Measurements from ENCODE around the gene C4orf50. TPM values are rescaled to one million over a fixed set of nuclear protein-coding genes. Genes with fewer than 3 reads are reported as not detected.

The C4orf50 gene
- total RNA-seq, 4 donors from 2014 or later = 0.21 to 0.30 TPM; not detected in 2

DNA sequence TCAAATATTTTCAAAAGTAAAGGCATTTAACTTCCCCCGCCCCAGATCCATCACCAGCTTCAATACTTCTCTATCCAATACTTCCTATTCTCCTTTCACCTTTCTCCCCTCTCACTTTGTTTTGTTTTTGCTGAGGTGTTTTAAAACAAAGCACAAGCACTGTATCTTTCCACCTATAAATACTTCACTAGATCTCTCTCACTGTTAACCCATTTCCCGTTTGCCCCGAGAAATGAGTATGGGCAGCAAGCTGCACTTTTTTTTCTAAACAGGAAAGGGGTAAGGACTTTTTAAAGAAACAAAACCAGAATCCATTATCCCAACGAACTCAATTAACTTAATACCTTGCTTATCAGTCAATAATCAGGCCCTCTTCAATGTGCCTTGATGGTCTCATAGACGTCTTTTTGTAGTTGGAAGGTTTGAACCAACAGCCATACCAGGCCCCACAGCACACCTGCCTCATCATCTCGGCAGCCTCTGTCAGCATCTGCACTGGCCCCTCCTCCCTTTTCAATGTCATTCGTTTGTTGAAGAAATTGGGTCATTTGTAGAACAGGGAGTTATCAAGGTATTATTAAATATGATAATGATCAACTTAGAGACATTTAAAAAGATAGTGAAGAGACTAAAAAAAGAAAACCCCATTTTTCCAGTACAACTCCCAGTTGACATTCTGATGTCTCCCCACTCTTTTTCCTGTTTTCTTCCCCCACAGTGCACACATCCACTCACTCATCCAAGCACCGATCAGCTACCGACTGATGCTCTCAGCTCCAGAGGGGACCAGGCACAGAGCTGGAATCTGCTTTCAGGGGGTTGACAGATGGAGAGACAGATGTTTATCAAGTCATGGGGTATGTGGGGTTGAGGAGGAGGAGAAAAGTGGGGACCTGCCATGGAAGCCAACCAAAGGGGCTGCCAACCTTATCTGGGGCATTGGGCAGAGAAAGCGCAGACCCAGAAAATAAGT is 151.1 kb downstream of the C4orf50 start:
- Histone ChIP-seq H3K9me3 (no peaks in the 10 kb centered on the region), H3K27me3 (no peaks in the 10 kb centered on the region), H3K36me3 (no peaks in the 10 kb centered on the region), H3K4me1 (no peaks in the 10 kb centered on the region), H3K4me3 (no peak overlapping the region), H3K27ac (no peak overlapping the region)
- DNase-seq (ENCODE audit: low spot score in 2 of 2) = no peak
- 75 to 82% methylated on average over 10 of the region's 10 CpGs for WGBS, 2 donors
- TF ChIP-seq, protein P1, sequence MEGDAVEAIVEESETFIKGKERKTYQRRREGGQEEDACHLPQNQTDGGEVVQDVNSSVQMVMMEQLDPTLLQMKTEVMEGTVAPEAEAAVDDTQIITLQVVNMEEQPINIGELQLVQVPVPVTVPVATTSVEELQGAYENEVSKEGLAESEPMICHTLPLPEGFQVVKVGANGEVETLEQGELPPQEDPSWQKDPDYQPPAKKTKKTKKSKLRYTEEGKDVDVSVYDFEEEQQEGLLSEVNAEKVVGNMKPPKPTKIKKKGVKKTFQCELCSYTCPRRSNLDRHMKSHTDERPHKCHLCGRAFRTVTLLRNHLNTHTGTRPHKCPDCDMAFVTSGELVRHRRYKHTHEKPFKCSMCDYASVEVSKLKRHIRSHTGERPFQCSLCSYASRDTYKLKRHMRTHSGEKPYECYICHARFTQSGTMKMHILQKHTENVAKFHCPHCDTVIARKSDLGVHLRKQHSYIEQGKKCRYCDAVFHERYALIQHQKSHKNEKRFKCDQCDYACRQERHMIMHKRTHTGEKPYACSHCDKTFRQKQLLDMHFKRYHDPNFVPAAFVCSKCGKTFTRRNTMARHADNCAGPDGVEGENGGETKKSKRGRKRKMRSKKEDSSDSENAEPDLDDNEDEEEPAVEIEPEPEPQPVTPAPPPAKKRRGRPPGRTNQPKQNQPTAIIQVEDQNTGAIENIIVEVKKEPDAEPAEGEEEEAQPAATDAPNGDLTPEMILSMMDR (IDR thresholded peaks at IDR 0.05) = no peak
- TF ChIP-seq EP300 (IDR thresholded peaks at IDR 0.05) = no peak
- TF ChIP-seq POLR2A (IDR thresholded peaks at IDR 0.05) = no peak

DNA sequence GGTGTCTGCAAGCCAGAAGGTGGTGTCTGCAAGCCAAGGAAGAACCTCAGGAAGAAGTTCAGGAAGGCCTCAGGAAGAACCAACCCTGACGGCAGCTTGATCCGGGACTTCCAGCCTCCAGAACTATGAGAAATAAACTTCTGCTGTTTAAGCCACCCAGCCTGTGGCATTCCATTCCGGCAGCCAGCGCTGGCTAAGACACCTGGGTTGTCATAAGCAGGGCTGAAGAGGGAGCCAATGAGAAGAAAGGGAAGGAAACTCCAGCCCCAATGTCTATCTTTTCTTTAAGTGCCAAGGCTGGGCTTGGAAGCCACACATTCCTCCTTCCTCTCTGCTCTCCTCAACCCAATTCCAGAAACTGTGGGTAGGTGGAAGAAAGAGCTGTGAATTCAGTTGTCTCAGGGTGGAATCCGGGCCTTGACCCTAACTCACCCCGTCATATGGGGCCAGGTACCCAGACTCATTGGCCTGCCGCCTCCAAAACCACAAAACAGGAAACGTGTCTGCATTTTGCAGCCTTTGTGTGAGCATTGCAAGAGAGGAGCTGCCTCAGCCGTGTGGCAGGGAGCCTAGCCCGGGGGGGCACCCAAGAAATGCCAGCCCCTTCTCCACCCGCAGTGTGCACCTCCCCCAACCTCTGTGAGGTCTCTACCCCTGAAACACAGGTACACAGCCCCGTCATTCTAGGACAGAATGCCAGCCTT is 152.2 kb downstream of the C4orf50 start:
- DNase-seq (ENCODE audit: low spot score in 2 of 2) = no peak
- no peak overlapping the region for H3K27ac ChIP-seq
- no peaks in the 10 kb centered on the region for H3K4me1 ChIP-seq
- H3K4me3 ChIP-seq = no peak overlapping the region
- no peaks in the 10 kb centered on the region for H3K36me3 ChIP-seq
- H3K27me3 ChIP-seq = no peaks in the 10 kb centered on the region
- TF ChIP-seq EP300 (IDR thresholded peaks at IDR 0.05) (no peak), POLR2A (IDR thresholded peaks at IDR 0.05) (no peak)
- TF ChIP-seq, protein P1 (IDR thresholded peaks at IDR 0.05) = no peak
- H3K9me3 ChIP-seq = no peaks in the 10 kb centered on the region
- WGBS, 2 donors = 74 to 77% methylated on average over 11 of the region's 12 CpGs

- 49% methylated on average over 15 of the region's 15 CpGs for WGBS, 2 donors
- no peaks in the 10 kb centered on the region for H3K27me3 ChIP-seq
- DNase-seq (ENCODE audit: low spot score in 2 of 2) = no peak
- no peak overlapping the region for H3K4me3 ChIP-seq
- TF ChIP-seq POLR2A (IDR thresholded peaks at IDR 0.05) = no peak
- TF ChIP-seq, protein P1 (IDR thresholded peaks at IDR 0.05) = no peak
- no peak for TF ChIP-seq EP300 (IDR thresholded peaks at IDR 0.05)
- no peaks in the 10 kb centered on the region for H3K9me3 ChIP-seq
- H3K4me1 ChIP-seq = no peaks in the 10 kb centered on the region
- no peak overlapping the region for H3K27ac ChIP-seq
- no peaks in the 10 kb centered on the region for H3K36me3 ChIP-seq
Measured at GRCh38 chr4:5863461-5864113, 154.6 kb downstream of the C4orf50 start.

- 89% methylated on average over 16 of the region's 16 CpGs for WGBS, 2 donors
- H3K36me3 ChIP-seq = no peaks in the 10 kb centered on the region
- no peaks in the 10 kb centered on the region for H3K9me3 ChIP-seq
- H3K27ac ChIP-seq = no peak overlapping the region
- TF ChIP-seq EP300 (IDR thresholded peaks at IDR 0.05) (no peak), POLR2A (IDR thresholded peaks at IDR 0.05) (no peak)
- TF ChIP-seq, protein P1 (IDR thresholded peaks at IDR 0.05) = no peak
- no peaks in the 10 kb centered on the region for H3K4me1 ChIP-seq
- no peak overlapping the region for H3K4me3 ChIP-seq
- no peaks in the 10 kb centered on the region for H3K27me3 ChIP-seq
- DNase-seq (ENCODE audit: low spot score in 2 of 2) = no peak
Measured at GRCh38 chr4:5858020-5858769, 160.0 kb downstream of the C4orf50 start.

Data from tibial nerve (tissue), 4 donors.